GM18868 (cell line): ENCODE results near the gene ALDOA.
"Not testable (repeated sequence)": the region's sequence is repeated elsewhere in the genome, so short reads cannot be mapped to it uniquely, and the experiment has no call there.

Source experiments
- ATAC-seq: cut with Tn5 transposase; IDR thresholded peaks from one replicate; pipeline ENCODE4 v1.9.1; 2021; ENCODE audit warnings: mild to moderate bottlenecking, moderate library complexity; ENCODE audit not compliant: unreplicated experiment

ALDOA gene

DNA sequence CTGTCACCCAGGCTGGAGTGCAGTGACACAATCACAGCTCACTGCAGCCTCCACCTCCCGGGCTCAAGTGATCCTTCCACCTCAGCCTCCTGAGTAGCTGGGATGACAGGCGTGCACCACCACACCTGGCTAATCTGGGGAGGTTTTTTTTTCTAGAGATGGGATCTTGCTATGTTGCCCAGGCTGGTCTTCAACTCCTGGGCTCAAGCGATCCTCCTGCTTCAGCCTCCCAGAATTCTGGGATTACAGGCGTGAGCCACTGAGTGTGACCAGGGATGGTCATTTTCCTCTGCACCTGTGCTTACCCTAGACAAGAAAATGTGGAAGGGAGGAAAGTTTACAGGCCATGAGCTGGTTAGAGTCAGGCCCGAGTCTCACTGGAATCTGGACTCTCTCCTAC lies 24.9 kb upstream of the ALDOA start:
- ATAC-seq: not testable (repeated sequence)

GRCh38 chr16:30041841-30042240 lies 23.7 kb upstream of the ALDOA start:
- no peak for ATAC-seq

DNA sequence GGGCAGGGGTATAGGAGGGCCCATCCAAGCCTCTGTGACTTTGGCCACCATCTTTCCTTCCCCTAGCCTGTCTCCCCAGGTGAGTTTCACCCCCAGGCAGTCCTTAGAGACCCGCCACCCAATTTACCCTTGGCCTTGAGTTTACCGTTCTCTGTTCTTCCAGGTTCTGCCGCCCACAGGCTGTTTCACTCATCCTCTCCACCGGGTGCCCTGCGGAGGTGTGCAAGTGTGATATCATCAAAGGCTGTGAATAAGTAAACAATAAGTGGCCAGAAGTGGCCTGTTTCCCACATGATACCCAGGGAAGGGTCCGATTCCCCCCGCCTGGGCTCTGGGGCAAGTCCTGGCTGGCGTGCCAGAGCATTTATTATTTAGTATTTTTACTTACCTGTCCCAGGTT lies 19.4 kb upstream of the ALDOA start:
- ATAC-seq: no peak

GRCh38 chr16:30046588-30046987 lies 19.0 kb upstream of the ALDOA start:
- ATAC-seq: no peak

DNA sequence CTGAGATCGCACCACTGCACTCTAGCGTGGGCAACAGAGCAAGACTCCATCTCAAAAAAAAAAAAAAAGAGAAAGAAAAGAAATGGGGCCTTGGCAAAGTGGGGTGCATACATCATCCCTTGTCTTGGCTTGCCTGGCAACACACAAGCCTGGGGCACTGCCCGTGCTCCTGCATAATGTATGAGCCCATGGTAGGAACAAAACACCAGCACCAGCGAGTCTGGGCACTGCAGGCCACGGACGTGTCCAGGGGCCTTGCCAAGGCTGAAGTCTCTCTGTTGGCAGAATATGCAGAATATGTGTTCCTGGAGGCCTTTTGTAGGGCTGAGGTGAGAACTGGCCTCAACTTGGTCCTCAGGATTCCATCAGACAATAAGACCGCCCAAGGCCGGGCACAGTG lies 15.7 kb upstream of the ALDOA start:
- ATAC-seq: no peak

DNA sequence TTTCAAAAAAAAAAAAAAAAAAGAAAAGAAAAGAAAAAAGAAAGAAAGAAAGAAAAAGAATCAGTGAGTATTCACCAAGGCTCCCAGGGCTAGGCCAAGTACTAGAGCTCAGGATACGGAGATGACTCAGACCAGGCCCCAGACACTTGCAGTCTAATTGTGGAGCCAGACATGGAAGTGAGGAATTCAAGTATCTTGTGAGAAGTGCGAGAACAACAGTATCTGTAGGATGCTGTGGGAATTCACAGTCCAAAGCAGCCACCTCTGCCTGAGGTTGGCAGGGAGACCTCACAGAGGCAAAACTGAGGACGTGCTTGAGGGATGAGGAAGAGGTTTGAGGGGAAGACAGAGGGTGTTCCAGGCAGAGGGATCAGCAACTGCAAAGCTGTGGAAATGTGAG lies 14.0 kb upstream of the ALDOA start:
- ATAC-seq: no peak

GRCh38 chr16:30052671-30053372 lies 12.7 kb upstream of the ALDOA start:
- ATAC-seq: no peak

GRCh38 chr16:30053376-30054015 lies 12.1 kb upstream of the ALDOA start:
- no peak for ATAC-seq

GRCh38 chr16:30054451-30054850 lies 11.1 kb upstream of the ALDOA start:
- no peak for ATAC-seq

DNA sequence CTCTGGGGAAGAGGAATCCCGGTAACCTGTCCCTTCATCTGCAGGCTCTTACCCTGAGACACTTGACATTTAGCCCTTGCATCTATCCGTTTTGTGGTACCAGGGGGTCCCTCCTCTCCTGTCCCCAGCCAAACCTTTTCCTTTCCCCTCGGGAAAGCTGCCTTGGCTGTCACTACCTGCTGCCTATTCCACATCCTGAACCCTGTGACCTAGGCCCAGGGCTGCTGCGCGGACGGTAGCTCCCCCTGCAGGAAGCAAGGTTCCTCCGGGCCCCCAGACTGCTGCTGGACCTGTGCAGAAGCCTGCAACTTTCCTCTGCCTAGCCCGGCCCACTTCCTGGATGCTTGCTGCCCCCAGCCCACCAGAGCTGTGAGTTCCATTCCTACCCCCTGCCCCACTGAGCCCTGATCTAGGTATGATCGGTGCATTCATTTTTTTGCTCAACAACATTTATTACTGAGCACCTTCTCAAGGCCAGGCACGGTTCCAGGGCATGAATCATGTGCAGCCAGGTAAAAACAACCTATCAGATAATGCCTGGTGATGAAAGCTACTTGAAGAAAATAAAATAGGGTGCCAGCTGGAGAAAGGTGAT lies 10.5 kb upstream of the ALDOA start:
- ATAC-seq: no peak

GRCh38 chr16:30060346-30060745 lies 5.2 kb upstream of the ALDOA start:
- no peak for ATAC-seq

DNA sequence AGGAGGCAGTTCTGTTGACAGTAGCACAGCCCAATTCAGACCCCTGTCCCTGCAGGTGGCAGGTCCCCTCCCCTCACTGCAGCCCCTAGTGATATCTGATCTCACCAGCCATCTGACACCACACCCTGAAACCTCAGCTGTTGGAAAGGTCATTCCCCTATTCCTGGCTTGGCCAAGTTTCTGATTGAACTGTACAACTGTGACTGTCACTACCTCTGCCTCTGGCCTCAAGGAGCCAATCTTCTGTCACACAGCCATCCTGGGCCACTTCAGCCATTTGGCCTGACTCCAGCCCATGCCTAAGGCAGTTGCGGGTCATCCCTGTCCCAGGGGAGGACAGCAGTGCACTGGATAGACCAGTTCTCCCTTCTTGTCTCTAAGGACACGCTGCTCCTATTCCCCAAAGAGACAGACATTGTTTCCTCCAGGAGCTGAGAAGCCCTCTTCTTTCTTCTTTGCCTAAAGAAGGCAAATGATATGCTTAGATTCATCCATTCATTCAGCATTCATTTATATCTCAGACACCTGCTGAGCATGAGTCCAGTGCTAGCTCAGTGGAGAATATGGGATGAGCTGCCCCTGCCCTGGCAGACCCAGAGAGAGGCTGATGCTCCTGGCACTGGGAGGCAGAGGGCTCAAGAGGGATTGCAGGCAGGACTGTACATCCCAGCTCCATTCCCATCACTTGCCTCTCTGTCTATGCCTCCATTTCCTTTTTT lies 4.6 kb upstream of the ALDOA start:
- no peak for ATAC-seq

DNA sequence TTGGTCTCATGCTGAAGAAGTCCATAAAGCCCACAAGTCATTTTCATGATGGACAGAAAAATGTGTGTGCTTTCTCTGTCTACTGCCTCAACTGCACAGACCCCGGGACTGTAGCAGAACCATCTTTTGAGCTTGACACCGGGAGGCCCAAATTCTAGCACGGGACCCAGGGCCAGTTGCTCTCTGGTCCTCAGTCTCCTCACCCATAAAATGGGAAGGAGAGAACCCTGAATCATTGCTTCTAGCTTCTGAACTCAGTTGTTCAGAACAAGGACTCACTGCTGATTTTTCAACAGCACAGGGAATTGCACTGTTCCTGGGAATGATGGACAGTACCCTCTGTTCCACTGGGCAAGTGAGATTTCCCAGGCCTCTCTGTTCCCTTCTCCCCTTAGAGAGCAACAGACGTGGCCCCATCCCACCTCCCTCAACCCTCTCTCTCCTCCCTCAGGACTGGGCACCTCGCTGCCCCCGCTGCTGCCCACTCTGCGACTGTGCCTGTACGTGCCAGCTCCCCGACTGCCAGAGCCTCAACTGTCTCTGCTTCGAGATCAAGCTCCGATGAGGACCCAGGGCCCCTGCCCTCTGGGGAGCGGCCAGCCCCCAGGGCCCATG lies 2.2 kb upstream of the ALDOA start:
- ATAC-seq: no peak

DNA sequence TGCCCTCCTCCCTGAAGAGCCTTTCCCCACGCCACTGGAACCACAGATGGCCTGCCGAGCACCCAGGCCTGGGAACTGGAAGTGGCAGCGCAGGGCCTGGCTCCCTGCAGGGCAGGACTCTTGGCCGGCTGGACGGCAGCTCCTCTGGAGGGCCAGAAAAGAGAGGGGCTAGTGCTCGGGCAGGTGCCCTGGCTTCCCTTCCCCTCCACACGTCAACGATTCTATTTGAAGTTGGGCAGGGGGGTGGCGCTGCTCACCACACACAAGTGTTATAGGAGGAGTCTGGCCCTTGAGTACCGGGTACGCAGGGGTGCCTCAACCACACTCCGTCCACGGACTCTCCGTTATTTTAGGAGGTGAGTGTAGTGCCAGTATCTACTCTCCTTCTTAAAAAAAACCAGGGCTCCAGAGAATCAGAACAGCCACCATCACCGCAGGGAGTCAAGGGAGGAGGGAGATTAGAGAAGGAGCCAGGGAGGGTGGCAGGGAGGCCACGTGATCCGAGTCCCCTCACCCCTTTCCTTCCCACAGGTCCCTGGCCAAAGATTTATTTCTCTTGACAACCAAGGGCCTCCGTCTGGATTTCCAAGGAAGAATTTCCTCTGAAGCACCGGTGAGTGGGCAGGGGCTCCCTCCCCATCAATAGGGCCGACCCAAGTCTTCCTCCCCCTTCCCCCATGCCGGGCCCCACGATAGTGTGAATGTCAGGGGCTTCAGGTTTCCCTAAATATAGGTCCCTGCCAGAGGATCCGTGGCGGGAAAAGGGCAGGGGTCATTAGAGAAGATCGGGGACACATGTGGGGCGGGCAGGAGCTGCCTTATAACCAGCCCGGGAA lies 1.4 kb upstream of the ALDOA start:
- peak; percentile 40 for ATAC-seq

- no peak for ATAC-seq
Observed at GRCh38 chr16:30064729-30065101, 845 bp upstream of the ALDOA start.

- ATAC-seq: no peak
Observed at GRCh38 chr16:30065943-30066760, 592 bp downstream of the ALDOA start.

- no peak for ATAC-seq
Observed at GRCh38 chr16:30066761-30067583, 1.4 kb downstream of the ALDOA start.

DNA sequence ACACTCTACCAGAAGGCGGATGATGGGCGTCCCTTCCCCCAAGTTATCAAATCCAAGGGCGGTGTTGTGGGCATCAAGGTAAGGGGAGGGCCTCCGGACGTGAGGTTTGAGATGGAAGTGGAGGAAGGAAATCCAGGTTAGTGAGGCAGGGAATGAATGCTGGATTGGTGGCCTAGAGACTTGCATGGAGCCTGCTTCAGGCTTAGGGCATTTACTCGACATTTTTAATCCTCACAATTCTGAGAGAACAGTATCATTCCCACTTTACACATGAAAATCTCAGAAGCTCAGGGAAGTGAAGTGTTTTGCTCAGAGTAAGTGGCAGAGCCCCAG lies 2.0 kb downstream of the ALDOA start:
- ATAC-seq: no peak

DNA sequence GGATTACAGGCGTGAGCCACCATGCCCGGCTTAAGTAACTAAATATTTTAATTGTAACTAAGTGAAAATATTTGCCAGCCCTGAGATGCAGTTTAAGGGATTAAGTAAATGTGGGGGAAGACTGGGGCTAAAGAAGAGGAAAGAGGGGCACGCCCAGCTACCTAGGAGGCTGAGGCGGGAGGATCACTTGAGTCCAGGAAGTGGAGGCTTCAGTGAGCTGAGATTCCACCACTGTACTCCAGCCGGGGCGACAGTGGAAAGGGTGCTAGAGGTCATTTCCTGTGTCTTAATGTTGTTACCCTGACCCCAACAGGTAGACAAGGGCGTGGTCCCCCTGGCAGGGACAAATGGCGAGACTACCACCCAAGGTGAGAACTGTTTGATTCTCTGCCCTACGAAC lies 2.8 kb downstream of the ALDOA start:
- ATAC-seq: no peak
